HK-2 (cell line): ENCODE data around the gene CHMP1B.
"Not testable (repeated sequence)": the region's sequence is repeated elsewhere in the genome, so short reads cannot be mapped to it uniquely, and the experiment has no call there.

Experiments
- DNase-seq: peaks from one replicate; pipeline ENCODE4 v3.0.0-alpha.2; 2018; ENCODE audit not compliant: unreplicated experiment

CHMP1B gene

GRCh38 chr18:11840493-11840892 lies 10.7 kb upstream of the CHMP1B start:
- no peak for DNase-seq

- DNase-seq: no peak
Measured at GRCh38 chr18:11842562-11842961, 8.7 kb upstream of the CHMP1B start.

- DNase-seq: no peak
Measured at GRCh38 chr18:11844436-11844835, 6.8 kb upstream of the CHMP1B start.

- no peak for DNase-seq
Measured at GRCh38 chr18:11845654-11846053, 5.6 kb upstream of the CHMP1B start.

GRCh38 chr18:11847811-11848210 lies 3.4 kb upstream of the CHMP1B start:
- no peak for DNase-seq

- DNase-seq: no peak
Measured at GRCh38 chr18:11849279-11849678, 1.9 kb upstream of the CHMP1B start.

GRCh38 chr18:11849841-11850634 lies 1.2 kb upstream of the CHMP1B start:
- DNase-seq: peak; percentile 68

- DNase-seq: no peak
Measured at GRCh38 chr18:11850821-11851145, 430 bp upstream of the CHMP1B start.

GRCh38 chr18:11851806-11852337 lies 659 bp downstream of the CHMP1B start:
- DNase-seq: peak; percentile 44

GRCh38 chr18:11854554-11854953 lies 3.3 kb downstream of the CHMP1B start:
- not testable (repeated sequence) for DNase-seq

- DNase-seq: peak; percentile 82
Measured at GRCh38 chr18:11857177-11857887, 6.1 kb downstream of the CHMP1B start.

GRCh38 chr18:11859282-11859830 lies 8.1 kb downstream of the CHMP1B start:
- DNase-seq: no peak

- peak; percentile 60 for DNase-seq
Measured at GRCh38 chr18:11859903-11860407, 8.7 kb downstream of the CHMP1B start.

GRCh38 chr18:11860594-11861450 lies 9.6 kb downstream of the CHMP1B start:
- no peak for DNase-seq

GRCh38 chr18:11861583-11862288 lies 10.5 kb downstream of the CHMP1B start:
- no peak for DNase-seq

- DNase-seq: no peak
Measured at GRCh38 chr18:11862468-11863137, 11.4 kb downstream of the CHMP1B start.

GRCh38 chr18:11864471-11864870 lies 13.3 kb downstream of the CHMP1B start:
- DNase-seq: no peak

- DNase-seq: no peak
Measured at GRCh38 chr18:11865071-11865470, 13.9 kb downstream of the CHMP1B start.

GRCh38 chr18:11866329-11866728 lies 15.1 kb downstream of the CHMP1B start:
- DNase-seq: no peak

- DNase-seq: no peak
Measured at GRCh38 chr18:11866764-11867163, 15.6 kb downstream of the CHMP1B start.
